CD4-positive, alpha-beta T cell treated with Interleukin-12 subunit alpha and Interleukin-12 subunit beta, for 1 hour (primary cell): ENCODE data around the gene SMAD4.

Experiments
- DNase-seq: peaks from one replicate; pipeline ENCODE4 v3.0.0-alpha.2; 2020

The SMAD4 gene

GRCh38 chr18:51025512-51025911 lies 4.5 kb upstream of the SMAD4 start:
- no peak for DNase-seq

GRCh38 chr18:51028201-51028805 lies 1.7 kb upstream of the SMAD4 start:
- peak; percentile 24 for DNase-seq

- no peak for DNase-seq
These were observed 677 bp upstream of the SMAD4 start for GRCh38 chr18:51029378-51029693.

- DNase-seq: peak; percentile 74
These were observed 685 bp downstream of the SMAD4 start for GRCh38 chr18:51030537-51031258.

- DNase-seq: no peak
These were observed 2.2 kb downstream of the SMAD4 start for GRCh38 chr18:51032193-51032592.

- no peak for DNase-seq
These were observed 7.2 kb downstream of the SMAD4 start for GRCh38 chr18:51037230-51037629.

GRCh38 chr18:51038110-51038509 lies 8.1 kb downstream of the SMAD4 start:
- no peak for DNase-seq

GRCh38 chr18:51039138-51040112 lies 9.4 kb downstream of the SMAD4 start:
- peak; percentile 6 for DNase-seq

GRCh38 chr18:51041677-51042352 lies 11.8 kb downstream of the SMAD4 start:
- no peak for DNase-seq

GRCh38 chr18:51044928-51045585 lies 15.0 kb downstream of the SMAD4 start:
- DNase-seq: no peak

- no peak for DNase-seq
These were observed 18.2 kb downstream of the SMAD4 start for GRCh38 chr18:51048190-51048589.

- no peak for DNase-seq
These were observed 19.1 kb downstream of the SMAD4 start for GRCh38 chr18:51049137-51049536.

GRCh38 chr18:51051105-51051712 lies 21.2 kb downstream of the SMAD4 start:
- DNase-seq: peak; percentile 71

GRCh38 chr18:51053814-51054213 lies 23.8 kb downstream of the SMAD4 start:
- peak; percentile 20 for DNase-seq

GRCh38 chr18:51054764-51055163 lies 24.8 kb downstream of the SMAD4 start:
- DNase-seq: no peak

- no peak for DNase-seq
These were observed 30.0 kb downstream of the SMAD4 start for GRCh38 chr18:51059969-51060368.

GRCh38 chr18:51064256-51064655 lies 34.2 kb downstream of the SMAD4 start:
- DNase-seq: no peak

GRCh38 chr18:51066273-51066672 lies 36.3 kb downstream of the SMAD4 start:
- no peak for DNase-seq

- DNase-seq: no peak
These were observed 38.1 kb downstream of the SMAD4 start for GRCh38 chr18:51068105-51068504.

- no peak for DNase-seq
These were observed 39.9 kb downstream of the SMAD4 start for GRCh38 chr18:51069885-51070284.

GRCh38 chr18:51070545-51070944 lies 40.5 kb downstream of the SMAD4 start:
- no peak for DNase-seq
